Common myeloid progenitor, CD34-positive (primary cell): ENCODE results near the gene ACOT13.
"Not testable (repeated sequence)": the region's sequence is repeated elsewhere in the genome, so short reads cannot be mapped to it uniquely, and the experiment has no call there.

Source experiments
- CTCF ChIA-PET: fragments of 350-600 bp; sonication (Branson Sonifier 250); formaldehyde crosslinking; loops from one replicate; lab custom pipeline; 2021; ENCODE audit warnings: antibody characterized with exemption; lab: Charles Lee
- POLR2A ChIA-PET: fragments of 350-600 bp; sonication (Branson Sonifier 250); formaldehyde crosslinking; loops from one replicate; lab custom pipeline; 2021; ENCODE audit warnings: antibody characterized with exemption; lab: Charles Lee
- DNase-seq, 3 donors: peaks; one replicate each; pipeline versions ENCODE4 v3.0.0 to v3.0.0-alpha.2; 2013
- H3K27ac ChIP-seq, 2 experiments: 1 replicate in 1 of 2; 2 replicates in 1 of 2; pipeline ENCODE4 v1.7.0; 2013; ENCODE audit warnings: inconsistent platforms in 2 of 2, low read length in 2 of 2, mild to moderate bottlenecking in 2 of 2, low read depth in 1 of 2, moderate library complexity in 1 of 2; ENCODE audit not compliant: severe bottlenecking in 2 of 2, insufficient read depth in 1 of 2, poor library complexity in 1 of 2
- H3K27me3 ChIP-seq, 5 experiments: replicated peaks in 2 of 5; 1 replicate in 3 of 5; 2 replicates in 2 of 5; pipeline versions ENCODE4 v1.6.1 to v1.7.0; 2013; ENCODE audit warnings: low read length in 4 of 5, mild to moderate bottlenecking in 2 of 5, moderate library complexity in 2 of 5, inconsistent platforms in 1 of 5; ENCODE audit not compliant: insufficient read depth in 5 of 5, control insufficient read depth in 4 of 5
- H3K36me3 ChIP-seq, 4 experiments: 1 replicate in 2 of 4; 2 replicates in 2 of 4; pipeline versions ENCODE4 v1.6.1 to v1.7.0; 2013; ENCODE audit warnings: low read length in 3 of 4, control low read depth in 1 of 4, mild to moderate bottlenecking in 1 of 4; ENCODE audit not compliant: control insufficient read depth in 4 of 4, insufficient read depth in 4 of 4
- H3K4me1 ChIP-seq, 4 experiments: 1 replicate in 3 of 4; 2 replicates in 1 of 4; pipeline versions ENCODE4 v1.6.1 to v1.7.1; 2013; ENCODE audit warnings: low read length in 3 of 4, mild to moderate bottlenecking in 3 of 4, control low read depth in 1 of 4, inconsistent platforms in 1 of 4, moderate library complexity in 1 of 4; ENCODE audit not compliant: control insufficient read depth in 4 of 4, insufficient read depth in 4 of 4; ENCODE audit errors: control extremely low read depth in 1 of 4
- H3K4me3 ChIP-seq, 7 experiments: 1 replicate in 4 of 7; 2 replicates in 3 of 7; pipeline versions ENCODE4 v1.5.1 to v1.7.0; 2013; ENCODE audit warnings: mild to moderate bottlenecking in 7 of 7, low read length in 6 of 7, moderate library complexity in 6 of 7, inconsistent platforms in 2 of 7, low read depth in 2 of 7, control low read depth in 1 of 7; ENCODE audit not compliant: insufficient read depth in 4 of 7, control insufficient read depth in 1 of 7; ENCODE audit errors: extremely low read depth in 1 of 7
- H3K9me3 ChIP-seq, 5 experiments: 1 replicate in 4 of 5; 2 replicates in 1 of 5; pipeline versions ENCODE4 v1.6.1 to v1.7.1; 2013; ENCODE audit warnings: low read length in 4 of 5, mild to moderate bottlenecking in 2 of 5, inconsistent platforms in 1 of 5, low read depth in 1 of 5, moderate library complexity in 1 of 5; ENCODE audit not compliant: control insufficient read depth in 4 of 5, insufficient read depth in 2 of 5; ENCODE audit errors: control extremely low read depth in 1 of 5
- WGBS: methylation state at CpG from one replicate; pipeline ENCODE4 v1.1.5; 2013; ENCODE audit not compliant: insufficient coverage; 5-methylcytosine and 5-hydroxymethylcytosine counted together

Gene ACOT13

DNA sequence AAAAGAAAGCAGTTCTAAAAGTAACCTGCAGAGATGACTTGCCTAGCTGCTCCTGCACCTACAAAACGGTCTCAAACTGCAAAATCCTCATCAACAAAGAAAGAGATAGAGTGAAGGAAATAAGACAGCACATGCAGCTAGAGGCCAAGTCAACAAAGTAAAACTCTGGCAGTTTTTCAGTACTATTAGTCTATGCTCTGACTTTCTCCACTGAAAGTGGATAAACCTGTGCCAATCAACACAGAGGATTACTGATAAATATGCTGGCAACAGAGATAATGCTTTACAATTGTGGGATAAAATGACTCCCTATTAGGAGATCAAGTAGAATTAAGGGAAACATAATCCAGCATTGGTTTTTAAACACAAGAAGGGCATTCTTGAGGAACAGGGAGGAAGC is 34.3 kb upstream of the ACOT13 start:
- WGBS = 100% methylated on average over 1 of the region's 1 CpG
- POLR2A ChIA-PET = no interaction called here

DNA sequence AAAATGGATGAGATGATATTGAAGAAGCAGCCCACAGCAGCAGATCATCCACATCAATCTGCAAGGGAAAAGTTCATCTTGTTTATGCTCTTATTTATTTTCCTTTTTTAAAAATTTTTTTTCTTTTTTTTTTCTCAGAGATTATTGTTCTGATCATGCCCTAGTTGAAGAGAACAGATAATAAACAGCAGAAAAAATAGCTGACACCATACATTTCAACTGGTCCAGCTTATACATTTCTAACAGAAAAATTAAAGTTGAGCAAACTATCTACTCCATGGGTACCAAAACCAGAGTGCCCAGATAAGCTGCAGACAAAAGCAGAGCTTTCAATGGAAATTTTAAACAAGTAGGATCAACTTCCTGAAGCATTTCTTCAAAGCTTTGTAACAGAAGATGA is 30.2 kb upstream of the ACOT13 start:
- DNase-seq = no peak
- H3K36me3 ChIP-seq = no peaks in the 10 kb centered on the region
- H3K27ac ChIP-seq = no peak overlapping the region
- no peaks in the 10 kb centered on the region for H3K4me1 ChIP-seq
- POLR2A ChIA-PET = no interaction called here
- no peak overlapping the region for H3K4me3 ChIP-seq
- peaks cover 0 to 12% (median 3%) of the 10 kb centered on the region in 5 experiments for H3K9me3 ChIP-seq
- no peaks in the 10 kb centered on the region for H3K27me3 ChIP-seq
- CTCF ChIA-PET = interaction anchor here (0.9 to 2.5 kb wide), 3 partner anchors 16 to 129 kb away, joined by 3 to 7 read pairs (median 4); no protein-coding TSS in a partner anchor

More for the DNA sequence above, 34.3 kb upstream of the ACOT13 start:
- Histone ChIP-seq H3K4me3 (no peak overlapping the region), H3K36me3 (no peaks in the 10 kb centered on the region), H3K27me3 (no peaks in the 10 kb centered on the region), H3K4me1 (no peaks in the 10 kb centered on the region), H3K27ac (no peak overlapping the region), H3K9me3 (peaks cover 0 to 6% (median 2%) of the 10 kb centered on the region in 5 experiments)
- CTCF ChIA-PET = interaction anchor here (1.5 kb wide), 1 partner anchor 52 kb away, joined by 4 read pairs; no protein-coding TSS in a partner anchor
- DNase-seq = no peak

DNA sequence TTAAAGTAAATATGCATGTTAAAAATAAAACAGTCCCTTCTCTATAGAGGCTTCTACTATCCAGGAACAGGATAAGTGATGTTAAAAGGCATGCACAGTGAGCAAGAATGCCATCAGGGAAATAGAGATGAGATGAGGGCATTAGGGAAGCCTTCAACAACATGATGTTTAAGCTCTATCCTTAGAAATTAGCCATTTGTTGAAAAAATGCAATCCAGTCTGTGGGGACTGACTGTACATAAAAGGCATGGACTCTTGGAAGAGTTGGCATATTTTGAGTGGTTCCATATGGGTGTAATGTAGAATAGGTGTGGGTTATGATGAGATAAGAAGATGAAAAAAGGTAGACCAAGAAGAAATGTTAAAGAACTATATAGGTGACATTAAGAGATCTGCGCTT is 26.7 kb upstream of the ACOT13 start:
- Histone ChIP-seq H3K4me3 (no peak overlapping the region), H3K27me3 (peaks cover 0 to 20% (median 2%) of the 10 kb centered on the region in 5 experiments), H3K27ac (no peak overlapping the region), H3K4me1 (no peaks in the 10 kb centered on the region), H3K36me3 (no peaks in the 10 kb centered on the region), H3K9me3 (peaks cover 0 to 12% (median 3%) of the 10 kb centered on the region in 5 experiments)
- ChIA-PET CTCF (no interaction called here), POLR2A (no interaction called here)
- no CpG with 5 or more reads among the region's 1 CpG for WGBS
- no peak for DNase-seq

DNA sequence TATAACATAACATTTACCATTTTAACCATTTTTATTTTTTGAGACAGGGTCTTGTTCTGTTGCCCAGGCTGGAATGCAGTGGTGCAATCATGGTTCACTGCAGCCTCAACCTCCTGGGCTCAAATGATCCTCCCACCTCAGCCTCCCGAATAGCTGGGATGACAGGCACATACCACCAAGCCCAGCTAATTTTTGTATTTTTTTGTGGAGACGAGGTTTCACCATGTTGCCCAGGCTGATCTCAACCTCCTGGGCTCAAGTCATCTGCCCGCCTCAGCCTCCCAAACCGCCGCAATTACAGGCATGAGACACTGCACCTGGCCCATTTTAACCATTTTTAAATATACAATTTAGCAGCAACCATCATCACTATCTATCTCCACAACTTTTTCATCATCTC is 26.2 kb upstream of the ACOT13 start:
- WGBS = 85% methylated on average over 4 of the region's 5 CpGs
- H3K4me3 ChIP-seq, H3K4me1 ChIP-seq, POLR2A ChIA-PET, CTCF ChIA-PET, H3K9me3 ChIP-seq, H3K36me3 ChIP-seq, DNase-seq, H3K27ac ChIP-seq: not testable (repeated sequence)
- peaks cover 0 to 25% (median 2%) of the 10 kb centered on the region in 5 experiments for H3K27me3 ChIP-seq

DNA sequence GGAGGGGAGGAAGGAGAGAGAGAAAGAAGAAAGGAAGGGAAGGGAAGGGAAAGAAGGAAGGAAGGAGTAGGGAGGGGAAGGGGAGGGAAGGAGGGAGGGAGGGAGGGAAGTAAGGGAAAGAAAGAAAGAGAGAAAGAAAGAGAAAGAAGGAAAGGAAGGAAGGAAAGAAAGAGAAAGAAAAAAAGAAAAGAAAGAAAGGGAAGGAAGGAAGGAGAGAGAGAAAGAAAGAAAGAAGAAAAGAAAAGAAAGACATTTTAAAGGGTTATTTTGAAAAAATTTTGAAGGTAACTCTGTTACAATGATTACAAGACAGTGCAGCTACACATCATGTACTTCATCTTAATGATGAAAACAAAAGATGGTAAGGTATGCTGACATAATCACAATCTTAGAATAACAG is 24.8 kb upstream of the ACOT13 start:
- CTCF ChIA-PET = interaction anchor here (0.6 kb wide), 1 partner anchor 17 kb away, joined by 3 read pairs; no protein-coding TSS in a partner anchor
- Histone ChIP-seq H3K9me3 (peaks cover 0 to 6% (median 1%) of the 10 kb centered on the region in 5 experiments), H3K27ac (no peak overlapping the region), H3K4me1 (peaks cover 0 to 12% (median 11%) of the 10 kb centered on the region in 4 experiments), H3K27me3 (peaks cover 0 to 25% (median 2%) of the 10 kb centered on the region in 5 experiments), H3K36me3 (no peaks in the 10 kb centered on the region), H3K4me3 (no peak overlapping the region)
- POLR2A ChIA-PET = no interaction called here
- DNase-seq = no peak

DNA sequence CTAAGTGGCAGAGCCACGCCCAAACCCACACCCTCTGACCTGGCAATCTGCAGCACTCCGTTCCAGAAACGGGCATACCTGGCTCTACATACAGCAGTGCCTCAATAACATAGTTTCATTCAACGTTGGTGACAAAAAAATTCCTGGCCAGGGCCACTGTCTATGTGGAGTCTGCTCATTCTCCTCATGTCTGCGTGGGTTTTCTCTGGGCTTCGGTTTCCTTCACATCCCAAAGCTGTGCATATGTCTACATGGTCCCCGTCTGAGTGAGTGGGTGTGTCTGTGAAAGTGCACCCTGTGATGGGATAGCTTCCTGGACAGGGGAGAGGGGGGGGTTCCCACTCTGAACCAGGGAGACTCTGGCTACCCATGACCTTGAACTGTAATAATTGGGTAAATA is 23.0 kb upstream of the ACOT13 start:
- Histone ChIP-seq H3K4me1 (peaks cover 0 to 12% (median 11%) of the 10 kb centered on the region in 4 experiments), H3K4me3 (no peak overlapping the region), H3K9me3 (peaks cover 0 to 5% (median 1%) of the 10 kb centered on the region in 5 experiments), H3K36me3 (no peaks in the 10 kb centered on the region), H3K27me3 (peaks cover 0 to 25% (median 2%) of the 10 kb centered on the region in 5 experiments), H3K27ac (no peak overlapping the region)
- CTCF ChIA-PET = no interaction called here
- 82% methylated on average over 7 of the region's 7 CpGs for WGBS
- DNase-seq = no peak
- POLR2A ChIA-PET = no interaction called here

DNA sequence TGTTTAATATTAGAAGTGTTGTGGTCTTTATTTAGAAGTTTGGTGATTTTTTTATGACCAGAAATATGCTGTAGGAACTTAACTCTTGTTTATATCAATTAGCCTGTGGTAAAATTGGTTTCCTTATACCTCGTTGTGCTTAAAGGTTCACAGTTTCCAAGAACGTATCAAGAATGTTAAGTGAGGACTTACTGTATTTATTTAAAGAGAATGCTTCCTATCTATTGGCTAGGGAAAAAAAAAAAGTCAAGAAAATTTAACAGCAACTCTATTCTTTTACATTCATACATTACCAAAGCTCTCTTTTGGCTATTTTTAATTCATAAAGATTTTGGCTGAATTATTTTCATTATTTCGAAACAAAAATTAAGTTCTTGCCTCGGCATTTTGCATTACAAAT is 22.5 kb upstream of the ACOT13 start:
- no CpG with 5 or more reads among the region's 4 CpGs for WGBS

More for the DNA sequence above, 22.5 kb upstream of the ACOT13 start:
- H3K36me3 ChIP-seq = no peaks in the 10 kb centered on the region
- POLR2A ChIA-PET = no interaction called here
- H3K27ac ChIP-seq = no peak overlapping the region
- no peak for DNase-seq
- CTCF ChIA-PET = no interaction called here
- peaks cover 0 to 4% (median 1%) of the 10 kb centered on the region in 5 experiments for H3K9me3 ChIP-seq
- H3K27me3 ChIP-seq = peaks cover 0 to 25% (median 2%) of the 10 kb centered on the region in 5 experiments
- H3K4me3 ChIP-seq = no peak overlapping the region
- peaks cover 0 to 12% (median 11%) of the 10 kb centered on the region in 4 experiments for H3K4me1 ChIP-seq
